H9 (cell line): ENCODE measurements around the gene TSSK6. TPM values are rescaled to one million over a fixed set of nuclear protein-coding genes. Genes with fewer than 3 reads are reported as not detected.

Experiments
- DNase-seq: peaks from one replicate; pipeline ENCODE4 v3.0.0-alpha.2; 2017
- H2AFZ ChIP-seq: one replicate; pipeline ENCODE4 v1.6.1; 2013; ENCODE audit warnings: mild to moderate bottlenecking, low read length, control low read depth, moderate library complexity
- H2AK5ac ChIP-seq: 2 replicates; pipeline ENCODE4 v1.6.1; 2013; ENCODE audit warnings: low read length, control low read depth, mixed read lengths; ENCODE audit not compliant: insufficient read length
- H2BK120ac ChIP-seq: one replicate; pipeline ENCODE4 v1.6.1; 2013; ENCODE audit warnings: low read depth, mild to moderate bottlenecking, low read length, control low read depth, inconsistent platforms; ENCODE audit not compliant: poor library complexity, severe bottlenecking
- H2BK12ac ChIP-seq: 2 replicates; pipeline ENCODE4 v1.6.1; 2013; ENCODE audit warnings: low read length, control low read depth, mixed read lengths, low read depth; ENCODE audit not compliant: insufficient read length
- H2BK15ac ChIP-seq: 2 replicates; pipeline ENCODE4 v1.6.1; 2013; ENCODE audit warnings: low read depth, low read length, control low read depth
- H2BK20ac ChIP-seq: one replicate; pipeline ENCODE4 v1.6.1; 2013; ENCODE audit warnings: low read depth, mild to moderate bottlenecking, low read length, control low read depth, inconsistent platforms; ENCODE audit not compliant: poor library complexity, severe bottlenecking
- H2BK5ac ChIP-seq: 2 replicates; pipeline ENCODE4 v1.6.1; 2013; ENCODE audit warnings: low read length, control low read depth, mixed read lengths; ENCODE audit not compliant: insufficient read length
- H3K14ac ChIP-seq: 2 replicates; pipeline ENCODE4 v1.6.1; 2013; ENCODE audit warnings: low read length, control low read depth; ENCODE audit not compliant: insufficient read depth
- H3K18ac ChIP-seq: 2 replicates; pipeline ENCODE4 v1.6.1; 2013; ENCODE audit warnings: low read depth, mild to moderate bottlenecking, mixed read lengths, low read length, control low read depth; ENCODE audit not compliant: insufficient read length
- H3K23ac ChIP-seq: 2 replicates; pipeline ENCODE4 v1.6.1; 2013; ENCODE audit warnings: low read length, control low read depth, mixed read lengths, low read depth; ENCODE audit not compliant: insufficient read length
- H3K23me2 ChIP-seq: 2 replicates; pipeline ENCODE4 v1.6.1; 2013; ENCODE audit warnings: low read depth, mild to moderate bottlenecking, mixed read lengths, low read length, control low read depth; ENCODE audit not compliant: insufficient read length, poor library complexity, severe bottlenecking
- H3K27ac ChIP-seq: 2 replicates; pipeline ENCODE4 v1.5.1; 2013; ENCODE audit warnings: low read length, control low read depth, mixed read lengths, low read depth; ENCODE audit not compliant: insufficient read length
- H3K27me3 ChIP-seq: 2 replicates; pipeline ENCODE4 v1.6.1; 2013; ENCODE audit warnings: low read length, control low read depth, inconsistent platforms; ENCODE audit not compliant: insufficient read depth
- H3K4ac ChIP-seq: 2 replicates; pipeline ENCODE4 v1.6.1; 2013; ENCODE audit warnings: low read depth, mild to moderate bottlenecking, control low read depth, inconsistent platforms, low read length, moderate library complexity
- H3K4me1 ChIP-seq: 2 replicates; pipeline ENCODE4 v1.6.1; 2013; ENCODE audit warnings: low read length, control low read depth, inconsistent platforms; ENCODE audit not compliant: insufficient read depth
- H3K4me2 ChIP-seq: 2 replicates; pipeline ENCODE4 v1.6.1; 2013; ENCODE audit warnings: low read length, control low read depth, mixed read lengths; ENCODE audit not compliant: insufficient read length, insufficient read depth
- H3K56ac ChIP-seq: 2 replicates; pipeline ENCODE4 v1.6.1; 2013; ENCODE audit warnings: low read depth, mild to moderate bottlenecking, mixed read lengths, low read length, control low read depth; ENCODE audit not compliant: insufficient read length
- H3K79me1 ChIP-seq: 2 replicates; pipeline ENCODE4 v1.6.1; 2013; ENCODE audit warnings: low read depth, mild to moderate bottlenecking, moderate library complexity, low read length, control low read depth, inconsistent platforms; ENCODE audit not compliant: insufficient read depth, poor library complexity, severe bottlenecking
- H3K79me2 ChIP-seq: 2 replicates; pipeline ENCODE4 v1.6.1; 2013; ENCODE audit warnings: low read length, control low read depth, inconsistent platforms; ENCODE audit not compliant: insufficient read depth
- H3K9ac ChIP-seq: 2 replicates; pipeline ENCODE4 v1.6.1; 2013; ENCODE audit warnings: low read length, control low read depth, mixed read lengths; ENCODE audit not compliant: insufficient read length; ENCODE audit errors: extremely low read depth
- H3K9me3 ChIP-seq: one replicate; pipeline ENCODE4 v1.6.1; 2013; ENCODE audit warnings: low read depth, low read length, inconsistent platforms; ENCODE audit not compliant: control insufficient read depth
- H3T11ph ChIP-seq: one replicate; pipeline ENCODE4 v1.6.1; 2013; ENCODE audit warnings: mild to moderate bottlenecking, low read length, control low read depth, inconsistent platforms
- H4K20me1 ChIP-seq: one replicate; pipeline ENCODE4 v1.6.1; 2013; ENCODE audit not compliant: control insufficient read depth, insufficient read length, insufficient read depth
- H4K5ac ChIP-seq: 2 replicates; pipeline ENCODE4 v1.6.1; 2013; ENCODE audit warnings: low read depth, mild to moderate bottlenecking, mixed read lengths, low read length, control low read depth; ENCODE audit not compliant: insufficient read length
- H4K8ac ChIP-seq: replicated peaks from 2 replicates; pipeline ENCODE4 v1.6.1; 2013; ENCODE audit warnings: low read length, control low read depth, mixed read lengths, low read depth; ENCODE audit not compliant: insufficient read length
- H4K91ac ChIP-seq: 2 replicates; pipeline ENCODE4 v1.6.1; 2013; ENCODE audit warnings: low read depth, mild to moderate bottlenecking, moderate library complexity, mixed read lengths, low read length, control low read depth; ENCODE audit not compliant: insufficient read length
- H3K27ac Mint-ChIP-seq, 3 experiments: 2 replicates in 2 of 3; 3 replicates in 1 of 3; pipeline ENCODE4 v1.8.0; 2020 to 2021; ENCODE audit warnings: mixed read lengths in 3 of 3, mild to moderate bottlenecking in 1 of 3, moderate library complexity in 1 of 3
- H3K27me3 Mint-ChIP-seq: 2 replicates; pipeline ENCODE4 v1.8.0; 2021; ENCODE audit warnings: low read depth, mild to moderate bottlenecking, moderate library complexity, mixed read lengths
- H3K36me3 Mint-ChIP-seq, 3 experiments: 2 replicates in 2 of 3; 3 replicates in 1 of 3; pipeline ENCODE4 v1.8.0; 2020 to 2021; ENCODE audit warnings: low read depth in 3 of 3, mixed read lengths in 3 of 3; ENCODE audit not compliant: insufficient read depth in 1 of 3
- H3K4me1 Mint-ChIP-seq, 2 experiments: 2 replicates each; pipeline ENCODE4 v1.8.0; 2020; ENCODE audit warnings: mixed read lengths in 2 of 2
- H3K4me3 Mint-ChIP-seq, 2 experiments: 2 replicates in 1 of 2; 3 replicates in 1 of 2; pipeline ENCODE4 v1.8.0; 2020 to 2021; ENCODE audit warnings: mild to moderate bottlenecking in 2 of 2, mixed read lengths in 2 of 2, moderate library complexity in 1 of 2
- H3K9me3 Mint-ChIP-seq, 2 experiments: 2 replicates in 1 of 2; 3 replicates in 1 of 2; pipeline ENCODE4 v1.8.0; 2020; ENCODE audit warnings: mild to moderate bottlenecking in 2 of 2, mixed read lengths in 2 of 2, moderate library complexity in 1 of 2
- CTCF ChIP-seq: fragments of 200-600 bp; sonication (generic); conservative IDR thresholded peaks from 3 replicates; pipeline ENCODE4 v1.8.0; 2021; ENCODE audit warnings: antibody characterized with exemption, mild to moderate bottlenecking
- WGBS: extraction: QIAGEN DNeasy Blood & Tissue Kit; methylation state at CpG from one replicate; pipeline ENCODE4 v1.1.7; 2013; ENCODE audit warnings: missing lambda C conversion rate, low lambda C conversion rate, mixed read lengths; ENCODE audit not compliant: insufficient read length; ENCODE audit errors: extremely low coverage; 5-methylcytosine and 5-hydroxymethylcytosine counted together
- total RNA-seq: library from RNA; stranded (reverse); gene quantifications from 2 replicates; pipeline ENCODE4 v1.2.1, GENCODE V29; 2021

The TSSK6 gene
- total RNA-seq, 1 experiment from 2014 or later: 2.6 TPM

GRCh38 chr19:19471682-19472081 is 43.7 kb downstream of the TSSK6 start:
- H3K23me2 ChIP-seq: no peaks in the 10 kb centered on the region
- H3K79me2 ChIP-seq: peaks cover 12% of the 10 kb centered on the region; the same call in 1 of the 2 replicates
- H3K27ac Mint-ChIP-seq: peak overlapping the region in 2 of 3 experiments; percentile 31 to 76; a peak in 2 of 7 replicates
- H3K27me3 Mint-ChIP-seq: no peaks in the 10 kb centered on the region
- H4K8ac ChIP-seq: no peak overlapping the region
- H3K4me2 ChIP-seq: no peak overlapping the region
- H2BK12ac ChIP-seq: no peak overlapping the region
- H3K14ac ChIP-seq: no peak overlapping the region
- H3K27ac ChIP-seq: no peak overlapping the region
- peaks cover 6% of the 10 kb centered on the region for H3K79me1 ChIP-seq
- H3K23ac ChIP-seq: no peak overlapping the region
- H3K27me3 ChIP-seq: no peaks in the 10 kb centered on the region
- H2BK20ac ChIP-seq: no peak overlapping the region
- WGBS: no CpG with 5 or more reads among the region's 6 CpGs
- no peak overlapping the region for H3K56ac ChIP-seq
- peaks cover 22 to 26% of the 10 kb centered on the region in 2 experiments for H3K9me3 Mint-ChIP-seq
- H2AFZ ChIP-seq: no peak overlapping the region
- H2BK15ac ChIP-seq: no peak overlapping the region
- no peak overlapping the region for H2AK5ac ChIP-seq
- DNase-seq: no peak
- H3T11ph ChIP-seq: no peak overlapping the region
- H4K91ac ChIP-seq: no peak overlapping the region
- H3K4me1 ChIP-seq: peaks cover 10% of the 10 kb centered on the region
- no peak overlapping the region for H3K9ac ChIP-seq
- no peak for TF ChIP-seq CTCF
- H4K20me1 ChIP-seq: peaks cover 3% of the 10 kb centered on the region
- no peak overlapping the region for H2BK5ac ChIP-seq
- no peak overlapping the region for H3K4me3 Mint-ChIP-seq
- peaks cover 10% of the 10 kb centered on the region for H3K9me3 ChIP-seq
- H3K18ac ChIP-seq: no peak overlapping the region
- H3K4me1 Mint-ChIP-seq: peaks cover 31 to 37% of the 10 kb centered on the region in 2 experiments
- no peak overlapping the region for H3K4ac ChIP-seq
- peaks cover 26 to 48% (median 34%) of the 10 kb centered on the region in 3 experiments for H3K36me3 Mint-ChIP-seq
- H2BK120ac ChIP-seq: no peak overlapping the region
- H4K5ac ChIP-seq: no peak overlapping the region
